GM23338 (cell line): Measurements from ENCODE around the gene MEST. TPM values are rescaled to one million over a fixed set of nuclear protein-coding genes. Genes with fewer than 3 reads are reported as not detected.

Experiments used
- ATAC-seq: fragments of 200-7000 bp; cut with Tn5 transposase; 3 replicates; pipeline ENCODE4 v1.9.1; 2020
- DNase-seq: peaks from one replicate; pipeline ENCODE4 v3.0.0-alpha.2; 2015; ENCODE audit warnings: low spot score
- H2AFZ ChIP-seq: fragments of 200-600 bp; sonication (generic); 2 replicates; pipeline ENCODE4 v1.8.0; 2016; ENCODE audit warnings: antibody characterized with exemption, mild to moderate bottlenecking, moderate library complexity
- H3F3A ChIP-seq: fragments of 200-600 bp; sonication (generic); replicated peaks from 2 replicates; pipeline ENCODE4 v1.8.0; 2017; ENCODE audit warnings: antibody characterized with exemption, mixed run types, low read depth
- H3K27ac ChIP-seq: fragments of 200-600 bp; sonication (generic); 2 replicates; pipeline ENCODE4 v1.6.1; 2016; ENCODE audit warnings: low read depth
- H3K27me3 ChIP-seq: fragments of 200-600 bp; sonication (generic); 2 replicates; pipeline ENCODE4 v1.8.0; 2016; ENCODE audit warnings: mild to moderate bottlenecking, mixed run types, moderate library complexity; ENCODE audit not compliant: insufficient read depth
- H3K36me3 ChIP-seq: fragments of 200-600 bp; sonication (generic); 2 replicates; pipeline ENCODE4 v1.8.0; 2016; ENCODE audit warnings: mild to moderate bottlenecking; ENCODE audit not compliant: insufficient read depth
- H3K4me1 ChIP-seq: fragments of 200-600 bp; sonication (generic); 2 replicates; pipeline ENCODE4 v1.8.0; 2016; ENCODE audit warnings: mild to moderate bottlenecking, moderate library complexity; ENCODE audit not compliant: insufficient read depth
- H3K4me2 ChIP-seq: fragments of 200-600 bp; sonication (generic); 2 replicates; pipeline ENCODE4 v1.7.1; 2017; ENCODE audit warnings: mixed run types
- H3K4me3 ChIP-seq: fragments of 200-600 bp; sonication (generic); 2 replicates; pipeline ENCODE4 v1.6.1; 2016; ENCODE audit warnings: mixed run types
- H3K79me2 ChIP-seq: fragments of 200-600 bp; sonication (generic); replicated peaks from 2 replicates; pipeline ENCODE4 v1.8.0; 2017; ENCODE audit warnings: mild to moderate bottlenecking; ENCODE audit not compliant: insufficient read depth
- H3K9me2 ChIP-seq: fragments of 200-600 bp; sonication (generic); 2 replicates; pipeline ENCODE4 v1.8.0; 2017; ENCODE audit not compliant: insufficient read depth
- H4K20me1 ChIP-seq: fragments of 200-600 bp; sonication (generic); replicated peaks from 2 replicates; pipeline ENCODE4 v1.8.0; 2017; ENCODE audit warnings: mild to moderate bottlenecking; ENCODE audit not compliant: insufficient read depth
- H3K27ac Mint-ChIP-seq: 2 replicates; pipeline ENCODE4 v1.8.0; 2020; ENCODE audit warnings: inconsistent platforms, mild to moderate bottlenecking, moderate library complexity, mixed read lengths
- H3K27me3 Mint-ChIP-seq: 3 replicates; pipeline ENCODE4 v1.8.0; 2022; ENCODE audit warnings: low read depth, mild to moderate bottlenecking, moderate library complexity, mixed read lengths, inconsistent platforms; ENCODE audit not compliant: insufficient read depth, poor library complexity
- H3K36me3 Mint-ChIP-seq: 3 replicates; pipeline ENCODE4 v1.8.0; 2021; ENCODE audit warnings: low read depth, mild to moderate bottlenecking, inconsistent platforms, moderate library complexity, mixed read lengths
- H3K4me1 Mint-ChIP-seq: 3 replicates; pipeline ENCODE4 v1.8.0; 2020; ENCODE audit warnings: mild to moderate bottlenecking, inconsistent platforms, mixed read lengths
- H3K4me3 Mint-ChIP-seq: 3 replicates; pipeline ENCODE4 v1.8.0; 2021; ENCODE audit warnings: moderate library complexity, mild to moderate bottlenecking, inconsistent platforms, mixed read lengths
- H3K9me3 Mint-ChIP-seq: 3 replicates; pipeline ENCODE4 v1.8.0; 2020; ENCODE audit warnings: moderate library complexity, mild to moderate bottlenecking, inconsistent platforms, mixed read lengths
- CREB1 ChIP-seq: fragments of 250-450 bp; sonication (Bioruptor Pico); IDR thresholded peaks from 2 replicates; pipeline ENCODE4 v1.5.0; 2020; ENCODE audit warnings: low read depth, mild to moderate bottlenecking, moderate library complexity
- EZH2 ChIP-seq: fragments of 200-600 bp; sonication (generic); IDR thresholded peaks from one replicate; pipeline ENCODE4 v1.8.0; 2017; ENCODE audit warnings: antibody characterized with exemption, mild to moderate bottlenecking, low read depth; ENCODE audit not compliant: unreplicated experiment
- EZH2phosphoT487 ChIP-seq: fragments of 200-600 bp; sonication (generic); IDR thresholded peaks from one replicate; pipeline ENCODE4 v1.8.1; 2018; ENCODE audit warnings: antibody characterized with exemption; ENCODE audit not compliant: unreplicated experiment
- JUNB ChIP-seq: IDR thresholded peaks from one replicate; pipeline ENCODE4 v1.6.1; 2016; ENCODE audit warnings: antibody characterized with exemption; ENCODE audit not compliant: unreplicated experiment
- NANOG ChIP-seq: IDR thresholded peaks from 2 replicates; pipeline ENCODE4 v1.6.1; 2016; ENCODE audit warnings: antibody characterized with exemption, borderline replicate concordance
- POLR2AphosphoS5 ChIP-seq: IDR thresholded peaks from 2 replicates; pipeline ENCODE4 v1.6.1; 2016; ENCODE audit warnings: antibody characterized with exemption, low read depth
- STAT1 ChIP-seq: IDR thresholded peaks from one replicate; pipeline ENCODE4 v1.6.1; 2016; ENCODE audit warnings: antibody characterized with exemption; ENCODE audit not compliant: unreplicated experiment
- ZNF114 ChIP-seq: fragments of 250-450 bp; sonication (Bioruptor Pico); IDR thresholded peaks from 2 replicates; pipeline ENCODE4 v1.5.0; 2020; ENCODE audit warnings: mild to moderate bottlenecking, moderate library complexity
- ZNF331 ChIP-seq: fragments of 250-450 bp; sonication (Bioruptor Pico); IDR thresholded peaks from 2 replicates; pipeline ENCODE4 v1.5.0; 2020; ENCODE audit warnings: low read depth, mild to moderate bottlenecking, moderate library complexity
- polyA plus RNA-seq: library from polyadenylated mRNA; unstranded; fragments of >200 nt; fragmentation: Nextera tagmentation; extraction: Ambion mirVana; gene quantifications from 2 replicates; pipeline ENCODE4 v1.2.1, GENCODE V29; 2016
- total RNA-seq: library from RNA; depleted of rRNA; stranded (reverse); fragments of >200 nt; shearing (Covaris generic); gene quantifications from 2 replicates; pipeline ENCODE4 v1.2.3, GENCODE V29; 2014
- TF ChIP-seq, protein P1 (sequence below): fragments of 250-450 bp; sonication (Bioruptor Pico); IDR thresholded peaks from 2 replicates; pipeline ENCODE4 v1.5.0; 2020; ENCODE audit warnings: mild to moderate bottlenecking, moderate library complexity
- TF ChIP-seq, protein P2 (sequence below), 2 experiments: fragments of 200-600 bp in 1 of 2; sonication (generic) in 1 of 2; conservative IDR thresholded peaks; 2 replicates each; pipeline versions ENCODE4 v1.5.1 to v1.6.1; 2016 to 2017; ENCODE audit warnings: antibody characterized with exemption in 2 of 2, low read depth in 2 of 2, mild to moderate bottlenecking in 2 of 2, moderate library complexity in 1 of 2
- TF ChIP-seq, protein P3 (sequence below): IDR thresholded peaks from one replicate; pipeline ENCODE4 v1.6.1; 2018; ENCODE audit warnings: antibody characterized with exemption; ENCODE audit not compliant: unreplicated experiment
- TF ChIP-seq, protein P4 (sequence below): IDR thresholded peaks from 2 replicates; pipeline ENCODE4 v1.6.1; 2016; ENCODE audit warnings: antibody characterized with exemption

MEST gene
- total and polyA plus RNA-seq, 2 experiments from 2014 or later: 167 to 229 TPM

- H4K20me1 ChIP-seq: no peaks in the 10 kb centered on the region
- TF ChIP-seq CREB1 (CRISPR knock-in tag) (no peak), POLR2AphosphoS5 (no peak), EZH2 (no peak), ZNF331 (CRISPR knock-in tag) (no peak), NANOG (no peak), ZNF114 (no peak), JUNB (no peak), STAT1 (no peak), EZH2phosphoT487 (no peak)
- TF ChIP-seq, protein P1, sequence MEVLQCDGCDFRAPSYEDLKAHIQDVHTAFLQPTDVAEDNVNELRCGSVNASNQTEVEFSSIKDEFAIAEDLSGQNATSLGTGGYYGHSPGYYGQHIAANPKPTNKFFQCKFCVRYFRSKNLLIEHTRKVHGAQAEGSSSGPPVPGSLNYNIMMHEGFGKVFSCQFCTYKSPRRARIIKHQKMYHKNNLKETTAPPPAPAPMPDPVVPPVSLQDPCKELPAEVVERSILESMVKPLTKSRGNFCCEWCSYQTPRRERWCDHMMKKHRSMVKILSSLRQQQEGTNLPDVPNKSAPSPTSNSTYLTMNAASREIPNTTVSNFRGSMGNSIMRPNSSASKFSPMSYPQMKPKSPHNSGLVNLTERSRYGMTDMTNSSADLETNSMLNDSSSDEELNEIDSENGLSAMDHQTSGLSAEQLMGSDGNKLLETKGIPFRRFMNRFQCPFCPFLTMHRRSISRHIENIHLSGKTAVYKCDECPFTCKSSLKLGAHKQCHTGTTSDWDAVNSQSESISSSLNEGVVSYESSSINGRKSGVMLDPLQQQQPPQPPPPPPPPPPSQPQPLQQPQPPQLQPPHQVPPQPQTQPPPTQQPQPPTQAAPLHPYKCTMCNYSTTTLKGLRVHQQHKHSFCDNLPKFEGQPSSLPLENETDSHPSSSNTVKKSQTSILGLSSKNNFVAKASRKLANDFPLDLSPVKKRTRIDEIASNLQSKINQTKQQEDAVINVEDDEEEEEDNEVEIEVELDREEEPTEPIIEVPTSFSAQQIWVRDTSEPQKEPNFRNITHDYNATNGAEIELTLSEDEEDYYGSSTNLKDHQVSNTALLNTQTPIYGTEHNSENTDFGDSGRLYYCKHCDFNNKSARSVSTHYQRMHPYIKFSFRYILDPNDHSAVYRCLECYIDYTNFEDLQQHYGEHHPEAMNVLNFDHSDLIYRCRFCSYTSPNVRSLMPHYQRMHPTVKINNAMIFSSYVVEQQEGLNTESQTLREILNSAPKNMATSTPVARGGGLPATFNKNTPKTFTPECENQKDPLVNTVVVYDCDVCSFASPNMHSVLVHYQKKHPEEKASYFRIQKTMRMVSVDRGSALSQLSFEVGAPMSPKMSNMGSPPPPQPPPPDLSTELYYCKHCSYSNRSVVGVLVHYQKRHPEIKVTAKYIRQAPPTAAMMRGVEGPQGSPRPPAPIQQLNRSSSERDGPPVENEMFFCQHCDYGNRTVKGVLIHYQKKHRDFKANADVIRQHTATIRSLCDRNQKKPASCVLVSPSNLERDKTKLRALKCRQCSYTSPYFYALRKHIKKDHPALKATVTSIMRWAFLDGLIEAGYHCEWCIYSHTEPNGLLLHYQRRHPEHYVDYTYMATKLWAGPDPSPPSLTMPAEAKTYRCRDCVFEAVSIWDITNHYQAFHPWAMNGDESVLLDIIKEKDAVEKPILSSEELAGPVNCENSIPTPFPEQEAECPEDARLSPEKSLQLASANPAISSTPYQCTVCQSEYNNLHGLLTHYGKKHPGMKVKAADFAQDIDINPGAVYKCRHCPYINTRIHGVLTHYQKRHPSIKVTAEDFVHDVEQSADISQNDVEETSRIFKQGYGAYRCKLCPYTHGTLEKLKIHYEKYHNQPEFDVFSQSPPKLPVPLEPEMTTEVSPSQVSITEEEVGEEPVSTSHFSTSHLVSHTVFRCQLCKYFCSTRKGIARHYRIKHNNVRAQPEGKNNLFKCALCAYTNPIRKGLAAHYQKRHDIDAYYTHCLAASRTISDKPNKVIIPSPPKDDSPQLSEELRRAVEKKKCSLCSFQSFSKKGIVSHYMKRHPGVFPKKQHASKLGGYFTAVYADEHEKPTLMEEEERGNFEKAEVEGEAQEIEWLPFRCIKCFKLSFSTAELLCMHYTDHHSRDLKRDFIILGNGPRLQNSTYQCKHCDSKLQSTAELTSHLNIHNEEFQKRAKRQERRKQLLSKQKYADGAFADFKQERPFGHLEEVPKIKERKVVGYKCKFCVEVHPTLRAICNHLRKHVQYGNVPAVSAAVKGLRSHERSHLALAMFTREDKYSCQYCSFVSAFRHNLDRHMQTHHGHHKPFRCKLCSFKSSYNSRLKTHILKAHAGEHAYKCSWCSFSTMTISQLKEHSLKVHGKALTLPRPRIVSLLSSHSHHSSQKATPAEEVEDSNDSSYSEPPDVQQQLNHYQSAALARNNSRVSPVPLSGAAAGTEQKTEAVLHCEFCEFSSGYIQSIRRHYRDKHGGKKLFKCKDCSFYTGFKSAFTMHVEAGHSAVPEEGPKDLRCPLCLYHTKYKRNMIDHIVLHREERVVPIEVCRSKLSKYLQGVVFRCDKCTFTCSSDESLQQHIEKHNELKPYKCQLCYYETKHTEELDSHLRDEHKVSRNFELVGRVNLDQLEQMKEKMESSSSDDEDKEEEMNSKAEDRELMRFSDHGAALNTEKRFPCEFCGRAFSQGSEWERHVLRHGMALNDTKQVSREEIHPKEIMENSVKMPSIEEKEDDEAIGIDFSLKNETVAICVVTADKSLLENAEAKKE (CRISPR knock-in tag): no peak
- TF ChIP-seq, protein P2, sequence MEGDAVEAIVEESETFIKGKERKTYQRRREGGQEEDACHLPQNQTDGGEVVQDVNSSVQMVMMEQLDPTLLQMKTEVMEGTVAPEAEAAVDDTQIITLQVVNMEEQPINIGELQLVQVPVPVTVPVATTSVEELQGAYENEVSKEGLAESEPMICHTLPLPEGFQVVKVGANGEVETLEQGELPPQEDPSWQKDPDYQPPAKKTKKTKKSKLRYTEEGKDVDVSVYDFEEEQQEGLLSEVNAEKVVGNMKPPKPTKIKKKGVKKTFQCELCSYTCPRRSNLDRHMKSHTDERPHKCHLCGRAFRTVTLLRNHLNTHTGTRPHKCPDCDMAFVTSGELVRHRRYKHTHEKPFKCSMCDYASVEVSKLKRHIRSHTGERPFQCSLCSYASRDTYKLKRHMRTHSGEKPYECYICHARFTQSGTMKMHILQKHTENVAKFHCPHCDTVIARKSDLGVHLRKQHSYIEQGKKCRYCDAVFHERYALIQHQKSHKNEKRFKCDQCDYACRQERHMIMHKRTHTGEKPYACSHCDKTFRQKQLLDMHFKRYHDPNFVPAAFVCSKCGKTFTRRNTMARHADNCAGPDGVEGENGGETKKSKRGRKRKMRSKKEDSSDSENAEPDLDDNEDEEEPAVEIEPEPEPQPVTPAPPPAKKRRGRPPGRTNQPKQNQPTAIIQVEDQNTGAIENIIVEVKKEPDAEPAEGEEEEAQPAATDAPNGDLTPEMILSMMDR (conservative IDR thresholded peaks at IDR 0.05; ENCODE audit: low read depth in 2 of 2): no peak
- TF ChIP-seq, protein P3, sequence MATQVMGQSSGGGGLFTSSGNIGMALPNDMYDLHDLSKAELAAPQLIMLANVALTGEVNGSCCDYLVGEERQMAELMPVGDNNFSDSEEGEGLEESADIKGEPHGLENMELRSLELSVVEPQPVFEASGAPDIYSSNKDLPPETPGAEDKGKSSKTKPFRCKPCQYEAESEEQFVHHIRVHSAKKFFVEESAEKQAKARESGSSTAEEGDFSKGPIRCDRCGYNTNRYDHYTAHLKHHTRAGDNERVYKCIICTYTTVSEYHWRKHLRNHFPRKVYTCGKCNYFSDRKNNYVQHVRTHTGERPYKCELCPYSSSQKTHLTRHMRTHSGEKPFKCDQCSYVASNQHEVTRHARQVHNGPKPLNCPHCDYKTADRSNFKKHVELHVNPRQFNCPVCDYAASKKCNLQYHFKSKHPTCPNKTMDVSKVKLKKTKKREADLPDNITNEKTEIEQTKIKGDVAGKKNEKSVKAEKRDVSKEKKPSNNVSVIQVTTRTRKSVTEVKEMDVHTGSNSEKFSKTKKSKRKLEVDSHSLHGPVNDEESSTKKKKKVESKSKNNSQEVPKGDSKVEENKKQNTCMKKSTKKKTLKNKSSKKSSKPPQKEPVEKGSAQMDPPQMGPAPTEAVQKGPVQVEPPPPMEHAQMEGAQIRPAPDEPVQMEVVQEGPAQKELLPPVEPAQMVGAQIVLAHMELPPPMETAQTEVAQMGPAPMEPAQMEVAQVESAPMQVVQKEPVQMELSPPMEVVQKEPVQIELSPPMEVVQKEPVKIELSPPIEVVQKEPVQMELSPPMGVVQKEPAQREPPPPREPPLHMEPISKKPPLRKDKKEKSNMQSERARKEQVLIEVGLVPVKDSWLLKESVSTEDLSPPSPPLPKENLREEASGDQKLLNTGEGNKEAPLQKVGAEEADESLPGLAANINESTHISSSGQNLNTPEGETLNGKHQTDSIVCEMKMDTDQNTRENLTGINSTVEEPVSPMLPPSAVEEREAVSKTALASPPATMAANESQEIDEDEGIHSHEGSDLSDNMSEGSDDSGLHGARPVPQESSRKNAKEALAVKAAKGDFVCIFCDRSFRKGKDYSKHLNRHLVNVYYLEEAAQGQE: no peak
- TF ChIP-seq, protein P4, sequence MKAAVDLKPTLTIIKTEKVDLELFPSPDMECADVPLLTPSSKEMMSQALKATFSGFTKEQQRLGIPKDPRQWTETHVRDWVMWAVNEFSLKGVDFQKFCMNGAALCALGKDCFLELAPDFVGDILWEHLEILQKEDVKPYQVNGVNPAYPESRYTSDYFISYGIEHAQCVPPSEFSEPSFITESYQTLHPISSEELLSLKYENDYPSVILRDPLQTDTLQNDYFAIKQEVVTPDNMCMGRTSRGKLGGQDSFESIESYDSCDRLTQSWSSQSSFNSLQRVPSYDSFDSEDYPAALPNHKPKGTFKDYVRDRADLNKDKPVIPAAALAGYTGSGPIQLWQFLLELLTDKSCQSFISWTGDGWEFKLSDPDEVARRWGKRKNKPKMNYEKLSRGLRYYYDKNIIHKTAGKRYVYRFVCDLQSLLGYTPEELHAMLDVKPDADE: no peak
- H3K27me3 Mint-ChIP-seq: peaks cover 3% of the 10 kb centered on the region
- H3K9me2 ChIP-seq: no peaks in the 10 kb centered on the region
- no peak overlapping the region for H3K27ac ChIP-seq
- H3F3A ChIP-seq: no peaks in the 10 kb centered on the region
- H3K4me1 ChIP-seq: peaks cover 9% of the 10 kb centered on the region; the same call in 1 of the 2 replicates
- peaks cover 20% of the 10 kb centered on the region for H3K4me1 Mint-ChIP-seq
- no peak overlapping the region for H3K27ac Mint-ChIP-seq
- H3K4me2 ChIP-seq: no peak overlapping the region
- H3K36me3 Mint-ChIP-seq: no peaks in the 10 kb centered on the region
- H3K27me3 ChIP-seq: no peaks in the 10 kb centered on the region
- no peak overlapping the region for H3K4me3 ChIP-seq
- no peak overlapping the region for H2AFZ ChIP-seq
- DNase-seq (no peak), ATAC-seq (no peak)
- H3K4me3 Mint-ChIP-seq: no peak overlapping the region
- no peaks in the 10 kb centered on the region for H3K9me3 Mint-ChIP-seq
- H3K36me3 ChIP-seq: no peaks in the 10 kb centered on the region
- no peaks in the 10 kb centered on the region for H3K79me2 ChIP-seq
Observed at GRCh38 chr7:130471974-130472373, 19.9 kb upstream of the MEST start.
